HG03442 (cell line): ENCODE data around the gene MYCBPAP.

Experiments used
- ATAC-seq: cut with Tn5 transposase; IDR thresholded peaks from one replicate; pipeline ENCODE4 v1.9.1; 2021; ENCODE audit warnings: mild to moderate bottlenecking, moderate library complexity; ENCODE audit not compliant: unreplicated experiment

MYCBPAP gene

DNA sequence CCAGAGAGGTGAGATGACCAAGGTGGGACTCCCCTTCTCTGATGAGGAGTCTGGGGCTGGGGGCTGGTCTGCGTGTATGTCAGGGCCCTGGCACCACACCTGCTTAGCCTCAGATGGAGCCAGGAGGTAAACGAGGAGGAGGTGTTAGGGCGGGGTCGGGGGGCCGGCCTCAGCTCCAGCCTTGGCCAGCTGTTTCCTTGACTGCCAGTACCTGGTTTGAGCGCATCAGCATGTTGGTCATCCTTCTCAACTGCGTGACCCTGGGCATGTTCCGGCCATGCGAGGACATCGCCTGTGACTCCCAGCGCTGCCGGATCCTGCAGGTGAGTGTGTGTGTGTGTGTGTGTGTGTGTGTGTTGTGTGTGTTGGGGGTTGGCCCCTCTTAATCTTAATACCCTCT is 60.4 kb downstream of the MYCBPAP start:
- ATAC-seq = no peak

DNA sequence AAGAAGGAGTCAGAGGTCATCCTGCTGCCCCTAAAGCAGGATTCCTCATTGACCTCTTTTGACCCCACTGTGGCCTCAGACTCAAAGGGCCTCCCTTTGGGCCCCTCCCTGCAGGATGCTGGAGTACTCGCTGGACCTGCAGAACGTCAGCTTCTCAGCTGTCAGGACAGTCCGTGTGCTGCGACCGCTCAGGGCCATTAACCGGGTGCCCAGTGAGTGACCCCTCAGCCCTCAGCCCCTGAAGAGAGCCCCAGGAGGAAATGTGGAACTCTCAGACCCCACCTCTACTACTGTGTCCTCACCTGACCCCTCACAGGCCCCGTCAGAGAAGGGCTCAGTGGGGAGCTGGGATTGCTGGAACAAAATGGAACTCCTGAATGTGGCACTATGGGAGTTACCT is 61.4 kb downstream of the MYCBPAP start:
- no peak for ATAC-seq

DNA sequence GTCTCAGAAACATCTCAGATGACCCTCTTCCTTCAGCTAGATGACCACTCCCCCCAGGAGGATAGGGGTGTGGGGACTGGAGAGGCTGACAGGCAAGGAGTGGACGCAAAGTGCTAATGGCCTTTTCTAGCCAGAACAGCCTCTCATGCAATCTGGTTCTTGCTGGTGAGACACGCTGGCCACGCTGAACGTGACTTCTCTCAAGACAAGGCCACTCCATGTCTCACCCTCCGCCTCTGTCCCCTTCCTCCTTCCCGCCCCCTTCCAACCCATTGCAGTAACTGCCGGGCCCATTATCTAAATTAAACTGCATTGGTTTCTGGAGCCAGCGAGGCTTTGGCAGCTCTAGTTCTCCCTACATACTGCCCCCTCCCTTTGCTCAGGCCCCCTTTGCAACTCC is 61.8 kb downstream of the MYCBPAP start:
- ATAC-seq = no peak

DNA sequence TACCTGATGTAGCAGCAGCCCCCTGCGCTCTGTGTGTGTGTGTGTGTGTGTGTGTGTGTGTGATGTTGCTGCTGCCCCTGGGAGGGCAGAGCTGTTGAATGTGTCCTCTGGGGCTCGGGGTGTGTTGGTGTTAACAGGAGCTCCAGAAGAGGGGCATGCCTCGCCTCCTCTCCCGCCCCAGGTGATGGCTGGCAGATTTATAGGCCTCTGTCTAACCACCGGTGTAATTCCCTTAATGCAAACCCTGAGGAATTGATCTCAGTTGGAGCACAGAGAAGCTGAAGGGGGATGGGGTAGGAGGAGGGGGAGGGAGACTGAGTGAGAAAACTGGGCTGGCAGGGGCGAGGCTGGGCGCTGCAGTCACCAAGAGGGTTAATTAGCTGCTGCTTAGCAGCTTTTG is 62.3 kb downstream of the MYCBPAP start:
- no peak for ATAC-seq

DNA sequence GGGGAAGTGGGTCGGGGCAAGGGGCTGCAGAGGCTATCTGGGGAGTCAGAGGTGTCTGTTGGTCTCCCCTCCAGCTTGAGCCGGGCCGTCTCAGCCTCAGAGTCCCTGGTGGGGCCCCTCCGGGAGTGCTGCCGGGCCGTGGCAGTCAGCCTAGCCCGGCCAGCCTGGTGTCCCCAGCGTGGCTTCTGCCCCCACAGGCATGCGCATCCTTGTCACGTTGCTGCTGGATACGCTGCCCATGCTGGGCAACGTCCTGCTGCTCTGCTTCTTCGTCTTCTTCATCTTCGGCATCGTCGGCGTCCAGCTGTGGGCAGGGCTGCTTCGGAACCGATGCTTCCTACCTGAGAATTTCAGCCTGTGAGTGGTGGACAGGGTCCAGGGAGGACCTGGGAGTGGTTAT is 63.4 kb downstream of the MYCBPAP start:
- no peak for ATAC-seq

DNA sequence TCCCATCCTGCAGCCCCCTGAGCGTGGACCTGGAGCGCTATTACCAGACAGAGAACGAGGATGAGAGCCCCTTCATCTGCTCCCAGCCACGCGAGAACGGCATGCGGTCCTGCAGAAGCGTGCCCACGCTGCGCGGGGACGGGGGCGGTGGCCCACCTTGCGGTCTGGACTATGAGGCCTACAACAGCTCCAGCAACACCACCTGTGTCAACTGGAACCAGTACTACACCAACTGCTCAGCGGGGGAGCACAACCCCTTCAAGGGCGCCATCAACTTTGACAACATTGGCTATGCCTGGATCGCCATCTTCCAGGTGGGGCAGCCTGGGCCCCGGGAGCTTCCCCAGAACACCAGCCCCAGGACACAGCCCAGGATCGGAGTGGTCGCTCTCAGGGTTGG is 64.3 kb downstream of the MYCBPAP start:
- ATAC-seq = no peak

GRCh38 chr17:50573866-50574611 is 65.8 kb downstream of the MYCBPAP start:
- no peak for ATAC-seq

GRCh38 chr17:50575581-50576210 is 67.5 kb downstream of the MYCBPAP start:
- ATAC-seq = no peak

DNA sequence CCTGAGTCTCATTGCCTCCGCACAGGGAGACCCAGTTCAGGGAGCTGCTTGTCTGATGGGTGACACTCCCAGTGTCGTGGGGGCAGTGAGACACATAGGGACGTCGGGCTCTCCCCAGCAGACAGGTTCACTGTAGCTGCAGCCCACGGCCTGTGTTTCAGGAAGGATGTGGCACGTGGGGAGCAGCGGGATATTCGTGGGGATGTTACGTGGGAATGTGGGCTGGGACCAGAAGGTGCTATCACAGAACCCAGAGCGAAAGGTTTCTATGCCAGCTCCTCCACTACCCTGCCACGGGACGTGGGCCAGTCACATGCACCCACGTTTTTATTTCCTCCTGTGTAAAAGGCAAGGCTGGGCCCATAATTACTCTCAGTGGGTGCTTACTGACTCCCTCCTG is 68.6 kb downstream of the MYCBPAP start:
- ATAC-seq = no peak

GRCh38 chr17:50577451-50577954 is 69.3 kb downstream of the MYCBPAP start:
- no peak for ATAC-seq

- ATAC-seq = no peak
Observed at GRCh38 chr17:50578173-50578572, 69.9 kb downstream of the MYCBPAP start.

- ATAC-seq = no peak
Observed at GRCh38 chr17:50579399-50579798, 71.2 kb downstream of the MYCBPAP start.

- no peak for ATAC-seq
Observed at GRCh38 chr17:50580646-50581045, 72.4 kb downstream of the MYCBPAP start.
